NCI-H82 (cell line): Measurements from ENCODE around the gene NAA50.

Source experiments
- DNase-seq: peaks from one replicate; lab custom pipeline; 2025; lab: John Stamatoyannopoulos, UW

NAA50 gene

GRCh38 chr3:113745756-113746547 lies at the start of gene NAA50:
NAA50 (minus strand) TSS chr3:113746249; CDS start chr3:113745949, 300 bp downstream.
- DNase-seq, result peak; percentile 96

GRCh38 chr3:113795693-113796092 lies 49.6 kb upstream of the NAA50 start:
- no peak for DNase-seq

- DNase-seq, result no peak
Measured at GRCh38 chr3:113794526-113794925, 48.5 kb upstream of the NAA50 start.

- no peak for DNase-seq
Measured at GRCh38 chr3:113791381-113791780, 45.3 kb upstream of the NAA50 start.

GRCh38 chr3:113783980-113784379 lies 37.9 kb upstream of the NAA50 start:
- DNase-seq, result no peak

GRCh38 chr3:113783463-113783862 lies 37.4 kb upstream of the NAA50 start:
- DNase-seq, result no peak

- no peak for DNase-seq
Measured at GRCh38 chr3:113776564-113776963, 30.5 kb upstream of the NAA50 start.

DNA sequence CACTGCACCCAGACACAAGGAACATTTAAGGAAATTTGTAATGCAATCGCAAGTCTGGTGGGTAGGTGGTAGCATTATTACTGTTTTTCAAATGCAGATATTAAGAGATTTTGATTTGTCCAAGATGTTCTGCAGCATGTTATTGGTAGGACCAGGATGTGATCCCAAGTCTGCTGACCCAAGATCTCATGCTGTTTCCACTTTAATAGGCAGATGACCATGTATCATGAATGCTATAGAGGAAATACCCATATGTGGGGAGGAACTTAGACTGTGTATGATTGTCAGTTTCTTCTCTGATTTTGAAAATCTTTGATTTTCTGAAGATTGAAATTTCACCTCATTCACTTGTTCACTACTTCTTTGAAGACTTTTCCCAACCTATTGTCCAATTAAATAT lies 29.5 kb upstream of the NAA50 start:
- DNase-seq, result no peak

- no peak for DNase-seq
Measured at GRCh38 chr3:113773381-113773780, 27.3 kb upstream of the NAA50 start.

GRCh38 chr3:113771993-113772392 lies 25.9 kb upstream of the NAA50 start:
- DNase-seq, result no peak

GRCh38 chr3:113769551-113769950 lies 23.5 kb upstream of the NAA50 start:
- DNase-seq, result peak; percentile 14

DNA sequence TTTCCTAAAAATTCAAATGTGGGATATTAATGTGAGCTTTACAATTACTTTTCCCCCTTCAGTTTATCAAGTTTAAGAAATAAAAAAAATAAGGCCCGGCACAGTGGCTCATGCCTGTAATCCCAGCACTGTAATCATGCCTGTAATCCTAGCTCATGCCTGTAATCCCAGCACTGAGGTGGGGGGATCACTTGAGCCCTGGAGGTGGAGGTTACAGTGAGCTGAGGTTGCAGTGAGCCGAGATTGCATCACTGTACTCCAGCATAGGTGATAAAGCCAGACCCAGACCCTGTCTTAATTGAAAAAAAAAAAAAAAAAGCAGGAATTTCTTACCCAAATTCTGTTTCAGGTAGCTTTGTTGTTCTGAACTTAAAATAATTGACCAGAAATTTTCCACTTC lies 18.6 kb upstream of the NAA50 start:
- DNase-seq, result peak; percentile 66

DNA sequence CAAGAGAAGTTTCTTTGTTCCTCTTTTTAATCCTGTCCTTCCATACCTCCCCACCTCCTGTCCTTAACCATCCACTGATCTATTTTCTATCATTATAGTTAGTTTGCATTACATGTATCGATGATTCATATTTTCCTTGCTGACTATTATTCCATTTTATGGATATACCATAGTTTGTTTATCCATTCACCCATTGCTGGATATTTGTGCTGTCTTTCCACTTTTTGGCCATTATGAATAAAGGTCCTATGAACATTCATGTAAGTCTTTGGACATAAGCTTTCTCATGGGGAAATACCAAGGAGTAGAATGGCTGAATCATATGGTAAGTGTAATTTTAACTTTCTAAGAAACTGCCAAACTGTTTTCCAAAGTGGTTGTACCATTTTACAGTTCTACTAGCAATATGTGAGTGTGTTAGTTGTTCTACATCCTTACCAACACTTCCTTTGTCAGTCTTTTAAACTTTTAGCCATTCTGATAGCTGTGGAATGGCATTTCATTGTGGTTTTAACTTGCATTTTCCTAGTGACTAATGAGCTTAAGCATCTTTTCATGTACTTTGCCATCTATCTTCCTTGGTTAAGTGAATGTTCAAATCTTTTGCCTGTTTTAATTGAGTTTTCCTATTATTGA lies 12.5 kb upstream of the NAA50 start:
- DNase-seq, result no peak

DNA sequence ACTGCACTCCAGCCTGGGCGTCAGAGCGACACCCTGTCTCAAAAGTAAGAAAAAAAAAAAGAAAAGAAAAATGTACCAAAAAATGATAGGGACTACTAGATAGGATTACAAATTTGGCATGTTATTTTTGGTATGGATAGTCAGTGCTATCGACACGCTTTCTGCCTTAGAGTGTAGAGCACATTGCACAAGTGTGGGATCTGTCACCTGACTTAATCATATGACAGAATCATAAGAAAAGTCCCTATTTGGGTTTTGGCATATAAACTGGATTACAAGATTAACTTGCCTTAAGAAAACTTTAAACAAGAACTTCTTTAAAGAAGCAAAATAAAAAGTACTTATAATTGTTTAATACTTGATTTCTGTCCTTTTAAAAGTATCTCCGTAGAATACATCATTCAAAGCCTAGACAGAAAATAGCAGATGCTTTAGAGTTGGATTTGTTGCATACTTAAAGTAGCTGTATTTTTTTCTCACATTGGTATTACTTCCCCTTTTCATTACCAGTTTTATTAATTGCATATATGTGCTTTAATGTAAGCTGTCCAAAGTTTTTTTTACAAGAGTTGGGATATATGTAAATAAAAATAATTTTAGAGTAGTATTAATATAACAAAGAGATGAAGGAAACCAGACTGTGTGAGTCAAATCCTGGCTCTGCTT lies 8.6 kb upstream of the NAA50 start:
- DNase-seq, result no peak

DNA sequence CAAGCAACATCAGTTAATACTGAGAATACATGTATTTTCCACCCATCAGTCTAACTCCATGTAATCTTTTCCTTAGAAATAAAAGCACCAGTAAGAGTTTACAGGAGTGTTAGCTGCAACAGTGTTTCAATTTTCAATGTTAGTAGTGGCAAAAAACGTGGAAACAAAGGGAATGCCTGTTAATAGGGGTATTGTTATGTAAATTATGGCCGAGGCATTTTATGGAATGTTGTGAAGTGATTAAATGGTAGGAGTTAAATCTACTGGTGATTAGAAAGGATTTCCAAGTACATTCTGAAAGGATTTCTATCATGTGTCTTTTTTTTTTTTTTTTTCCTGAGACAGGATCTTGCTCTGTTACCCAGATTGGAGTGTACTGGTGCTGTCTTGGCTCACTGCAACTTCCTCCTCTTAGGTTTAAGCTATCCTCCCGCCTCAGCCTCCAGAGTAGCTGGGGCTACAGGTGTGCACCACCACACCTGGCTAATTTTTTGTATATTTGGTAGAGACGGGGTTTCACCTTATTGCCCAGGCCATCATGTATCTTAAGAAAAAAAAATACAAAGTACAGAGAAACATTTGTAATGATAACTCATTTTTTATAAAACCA lies 7.4 kb upstream of the NAA50 start:
- no peak for DNase-seq

- DNase-seq, result no peak
Measured at GRCh38 chr3:113751141-113751540, 5.1 kb upstream of the NAA50 start.

- DNase-seq, result peak; percentile 79
Measured at GRCh38 chr3:113747283-113748046, 1.4 kb upstream of the NAA50 start.

GRCh38 chr3:113746548-113747282 lies 666 bp upstream of the NAA50 start, which contains the start of gene ATP6V1A:
ATP6V1A (plus strand) TSS chr3:113747035; CDS start chr3:113778754, 31,719 bp downstream.
- DNase-seq, result peak; percentile 99

DNA sequence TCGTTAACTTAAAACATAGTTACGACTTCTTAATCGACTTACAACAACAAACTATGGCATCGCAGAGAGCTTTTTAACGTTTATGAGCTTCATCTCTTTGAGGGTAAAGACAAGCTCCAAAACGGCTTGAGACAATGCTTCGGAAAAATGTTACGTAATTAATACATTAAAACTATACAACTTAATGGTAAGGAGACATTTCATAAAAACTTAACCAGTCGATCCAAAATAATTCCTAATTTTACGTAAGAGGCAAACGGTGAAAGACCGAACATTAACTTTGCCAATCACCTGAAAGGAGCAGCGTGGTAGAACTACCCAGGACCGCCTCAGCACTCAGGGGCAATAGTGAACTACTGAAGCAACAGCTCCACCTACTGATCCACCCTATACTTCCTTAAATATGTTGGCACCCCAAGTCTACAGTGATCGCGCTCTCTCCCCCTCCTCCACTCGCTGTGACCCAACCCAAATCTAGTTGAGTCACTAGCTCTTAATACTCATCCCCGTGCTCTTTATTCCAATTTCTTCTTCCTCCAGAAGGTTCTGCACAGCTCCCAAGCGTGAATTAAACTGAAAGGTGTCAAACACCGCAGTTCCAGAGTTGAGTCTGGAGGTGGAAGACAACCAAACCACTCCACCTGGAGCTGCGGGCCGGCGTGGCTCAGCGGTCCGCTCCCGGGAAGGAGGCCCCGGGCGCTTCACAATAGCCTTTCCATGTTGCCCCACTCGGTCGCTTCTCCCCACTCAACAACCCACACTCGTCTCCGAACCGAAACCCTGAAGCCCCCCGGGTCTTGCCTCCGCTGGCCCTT lies 901 bp downstream of the NAA50 start:
- DNase-seq, result peak; percentile 94

DNA sequence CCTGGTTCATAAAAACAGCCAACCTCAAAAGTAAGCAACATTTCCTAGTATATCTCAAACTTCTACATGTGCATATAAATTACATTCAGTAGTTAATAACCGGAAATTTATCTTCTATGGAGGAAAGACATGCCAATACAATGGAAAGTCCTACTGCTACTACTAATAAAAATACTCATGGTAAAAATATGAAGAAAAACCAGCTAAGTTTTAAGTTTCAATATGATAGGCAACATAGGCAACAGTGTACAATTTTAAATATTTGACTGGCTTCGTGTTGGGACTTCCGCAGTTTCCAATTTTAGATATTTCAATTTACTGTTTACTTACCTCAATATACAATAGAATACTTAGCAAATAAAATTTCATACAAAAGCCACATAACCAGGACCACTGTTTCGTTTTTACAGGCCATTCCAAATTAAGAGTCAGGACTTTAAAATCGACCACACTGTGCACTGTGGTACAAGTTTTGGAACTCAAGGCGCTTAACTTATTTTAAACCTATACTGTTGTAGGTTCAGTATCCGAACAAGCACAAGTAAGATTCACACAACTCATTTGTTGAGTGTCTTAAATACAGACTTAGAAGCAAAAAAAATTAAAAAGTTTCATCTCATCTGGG lies 2.9 kb downstream of the NAA50 start:
- no peak for DNase-seq
